ENCODE data around the gene CKAP5.

DNA sequence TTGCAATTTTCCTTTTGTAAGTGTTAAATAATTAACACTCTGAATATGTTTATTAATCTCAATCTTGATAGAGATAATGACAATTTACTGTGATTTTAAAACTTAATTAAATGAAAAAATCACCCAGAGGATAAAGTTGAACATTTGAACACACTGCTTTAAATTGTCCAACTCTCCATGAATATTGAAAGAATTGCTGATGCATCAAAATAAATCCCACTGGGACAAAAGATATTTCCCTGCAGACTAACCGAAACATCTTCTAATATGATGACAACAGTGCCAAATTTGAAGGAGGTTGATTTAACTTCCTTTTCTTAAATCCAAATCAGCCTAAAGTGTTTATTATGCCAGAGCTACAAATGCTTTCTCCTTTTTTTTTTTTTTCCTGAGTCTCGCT is 79.4 kb downstream of the CKAP5 start:
- TF ChIP-seq, protein P1, sequence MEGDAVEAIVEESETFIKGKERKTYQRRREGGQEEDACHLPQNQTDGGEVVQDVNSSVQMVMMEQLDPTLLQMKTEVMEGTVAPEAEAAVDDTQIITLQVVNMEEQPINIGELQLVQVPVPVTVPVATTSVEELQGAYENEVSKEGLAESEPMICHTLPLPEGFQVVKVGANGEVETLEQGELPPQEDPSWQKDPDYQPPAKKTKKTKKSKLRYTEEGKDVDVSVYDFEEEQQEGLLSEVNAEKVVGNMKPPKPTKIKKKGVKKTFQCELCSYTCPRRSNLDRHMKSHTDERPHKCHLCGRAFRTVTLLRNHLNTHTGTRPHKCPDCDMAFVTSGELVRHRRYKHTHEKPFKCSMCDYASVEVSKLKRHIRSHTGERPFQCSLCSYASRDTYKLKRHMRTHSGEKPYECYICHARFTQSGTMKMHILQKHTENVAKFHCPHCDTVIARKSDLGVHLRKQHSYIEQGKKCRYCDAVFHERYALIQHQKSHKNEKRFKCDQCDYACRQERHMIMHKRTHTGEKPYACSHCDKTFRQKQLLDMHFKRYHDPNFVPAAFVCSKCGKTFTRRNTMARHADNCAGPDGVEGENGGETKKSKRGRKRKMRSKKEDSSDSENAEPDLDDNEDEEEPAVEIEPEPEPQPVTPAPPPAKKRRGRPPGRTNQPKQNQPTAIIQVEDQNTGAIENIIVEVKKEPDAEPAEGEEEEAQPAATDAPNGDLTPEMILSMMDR (IDR thresholded peaks at IDR 0.05) = no peak
- no peak for TF ChIP-seq POLR2A (IDR thresholded peaks at IDR 0.05)
